ENCODE results near the gene TRIM26.

TRIM26 gene

DNA sequence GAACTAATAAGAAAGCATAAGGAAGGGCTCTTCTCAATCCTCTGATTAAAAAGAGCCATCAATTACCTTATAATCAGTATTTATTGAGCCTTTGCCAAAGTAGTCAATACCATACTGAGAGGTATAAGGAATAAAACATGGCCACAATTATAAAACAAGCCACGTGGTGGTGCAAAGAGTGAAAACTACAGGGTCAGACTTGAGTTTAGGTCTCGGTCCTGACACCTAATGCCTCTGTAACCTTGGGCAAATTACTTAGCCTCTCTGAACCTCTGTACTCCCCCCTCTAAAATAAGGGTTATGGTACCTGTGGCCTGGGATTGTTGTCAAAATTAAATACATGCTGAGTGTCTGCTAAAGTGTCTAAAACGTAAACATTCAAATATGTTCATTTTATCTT is 64.0 kb downstream of the TRIM26 start:
- no peak overlapping the region for H3K4ac ChIP-seq (ENCODE audit: low read depth, low read length)
- no peaks in the 10 kb centered on the region for H3K27me3 ChIP-seq (ENCODE audit: insufficient read depth, low read length)
- no peak overlapping the region for H3K4me2 ChIP-seq (ENCODE audit: low read length)
- no peak overlapping the region for H2BK120ac ChIP-seq (ENCODE audit: insufficient read depth, low read length, poor library complexity)
- DNase-seq, result no peak
- no peak overlapping the region for H3K23ac ChIP-seq (ENCODE audit: low read length)
- no peaks in the 10 kb centered on the region for H3K79me1 ChIP-seq (ENCODE audit: low read length)
- H2BK12ac ChIP-seq (ENCODE audit: low read length), result no peak overlapping the region
- no peak overlapping the region for H2AFZ ChIP-seq (ENCODE audit: insufficient read depth, low read length, poor library complexity)
- H4K12ac ChIP-seq (ENCODE audit: low read depth, low read length), result no peak overlapping the region
- no peak overlapping the region for H2AK5ac ChIP-seq (ENCODE audit: low read length)
- H3K27ac ChIP-seq (ENCODE audit: low read depth, low read length), result no peak overlapping the region
- H3K36me3 ChIP-seq (ENCODE audit: control insufficient read depth in 1 of 2, insufficient read depth in 2 of 2, low read length in 2 of 2), result no peaks in the 10 kb centered on the region
- H3K4me1 ChIP-seq (ENCODE audit: control insufficient read depth in 1 of 2, insufficient read depth in 2 of 2, low read length in 2 of 2), result no peaks in the 10 kb centered on the region
- no peaks in the 10 kb centered on the region for H3K9me3 ChIP-seq (ENCODE audit: insufficient read depth, low read depth, low read length)
- no peak overlapping the region for H3K9ac ChIP-seq (ENCODE audit: low read length)
- H3K14ac ChIP-seq (ENCODE audit: low read length), result no peak overlapping the region
- H4K8ac ChIP-seq (ENCODE audit: low read depth, low read length), result no peak overlapping the region
- no CpG with 5 or more reads among the region's 3 CpGs for WGBS (ENCODE audit: extremely low coverage, insufficient coverage, insufficient read length)
- H3K18ac ChIP-seq (ENCODE audit: low read length), result no peak overlapping the region
- H2BK5ac ChIP-seq (ENCODE audit: low read depth, low read length, poor library complexity), result no peak overlapping the region
- H3K4me3 ChIP-seq (ENCODE audit: low read depth, low read length), result no peak overlapping the region
- no peak overlapping the region for H4K91ac ChIP-seq (ENCODE audit: low read depth, low read length)
- H3K79me2 ChIP-seq (ENCODE audit: control insufficient read depth, insufficient read depth, low read length, poor library complexity), result no peaks in the 10 kb centered on the region

DNA sequence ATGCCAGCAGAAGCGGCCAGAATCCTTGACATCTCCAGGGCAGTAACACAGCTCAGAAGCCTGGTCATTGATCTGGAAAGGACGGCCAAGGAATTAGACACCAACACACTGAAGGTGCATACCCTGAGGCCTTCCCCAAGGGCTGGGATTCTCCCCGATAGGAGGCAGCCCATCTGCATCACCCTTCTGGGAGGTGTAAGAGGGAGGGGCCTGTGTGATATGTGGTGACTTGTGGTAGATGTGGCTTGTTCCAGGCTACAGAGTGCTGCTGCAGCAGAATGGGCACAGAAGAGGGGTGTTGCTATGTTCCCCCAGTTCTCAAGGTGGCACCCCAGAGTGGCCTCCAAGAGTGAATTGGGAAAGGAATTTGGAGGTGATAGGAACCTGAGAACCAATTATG is 66.1 kb downstream of the TRIM26 start:
- WGBS (ENCODE audit: extremely low coverage, insufficient coverage, insufficient read length), result no CpG with 5 or more reads among the region's 3 CpGs

DNA sequence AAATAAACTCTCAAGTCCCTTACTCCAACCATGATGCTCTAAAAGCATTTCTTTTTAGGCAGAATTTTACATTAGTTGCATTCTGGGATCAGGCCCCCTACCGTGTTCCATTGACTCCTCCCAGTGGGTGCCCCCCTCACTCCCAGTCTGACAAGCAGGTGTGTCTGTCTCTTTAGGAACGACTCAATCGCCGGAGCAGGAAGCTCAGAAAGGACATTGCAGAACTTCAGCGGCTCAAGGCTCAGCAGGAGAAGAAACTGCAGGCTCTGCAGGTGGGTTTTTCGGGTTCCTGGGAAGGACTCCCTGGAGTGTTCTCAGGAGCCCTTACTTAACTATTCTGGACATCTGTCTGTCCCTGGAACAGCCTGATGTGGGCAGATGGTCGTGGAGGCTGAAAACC is 67.4 kb downstream of the TRIM26 start:
- Histone ChIP-seq H3K9me3 (ENCODE audit: insufficient read depth, low read depth, low read length) (no peaks in the 10 kb centered on the region), H4K12ac (ENCODE audit: low read depth, low read length) (no peak overlapping the region), H3K4me2 (ENCODE audit: low read length) (no peak overlapping the region), H3K23ac (ENCODE audit: low read length) (no peak overlapping the region), H2AFZ (ENCODE audit: insufficient read depth, low read length, poor library complexity) (no peak overlapping the region), H3K4me3 (ENCODE audit: low read depth, low read length) (no peak overlapping the region), H3K36me3 (ENCODE audit: control insufficient read depth in 1 of 2, insufficient read depth in 2 of 2, low read length in 2 of 2) (no peaks in the 10 kb centered on the region), H3K4me1 (ENCODE audit: control insufficient read depth in 1 of 2, insufficient read depth in 2 of 2, low read length in 2 of 2) (no peaks in the 10 kb centered on the region), H2BK120ac (ENCODE audit: insufficient read depth, low read length, poor library complexity) (no peak overlapping the region), H3K79me1 (ENCODE audit: low read length) (no peaks in the 10 kb centered on the region), H3K4ac (ENCODE audit: low read depth, low read length) (no peak overlapping the region), H3K18ac (ENCODE audit: low read length) (no peak overlapping the region), H3K14ac (ENCODE audit: low read length) (no peak overlapping the region), H2BK12ac (ENCODE audit: low read length) (no peak overlapping the region), H2AK5ac (ENCODE audit: low read length) (no peak overlapping the region), H4K91ac (ENCODE audit: low read depth, low read length) (no peak overlapping the region), H3K9ac (ENCODE audit: low read length) (no peak overlapping the region), H3K27ac (ENCODE audit: low read depth, low read length) (no peak overlapping the region), H3K79me2 (ENCODE audit: control insufficient read depth, insufficient read depth, low read length, poor library complexity) (no peaks in the 10 kb centered on the region), H2BK5ac (ENCODE audit: low read depth, low read length, poor library complexity) (no peak overlapping the region), H4K8ac (ENCODE audit: low read depth, low read length) (no peak overlapping the region), H3K27me3 (ENCODE audit: insufficient read depth, low read length) (no peaks in the 10 kb centered on the region)
- no peak for DNase-seq
- no CpG with 5 or more reads among the region's 7 CpGs for WGBS (ENCODE audit: extremely low coverage, insufficient coverage, insufficient read length)

More for the DNA sequence above, 66.1 kb downstream of the TRIM26 start:
- H3K18ac ChIP-seq (ENCODE audit: low read length), result no peak overlapping the region
- no peaks in the 10 kb centered on the region for H3K27me3 ChIP-seq (ENCODE audit: insufficient read depth, low read length)
- no peak for DNase-seq
- H2BK5ac ChIP-seq (ENCODE audit: low read depth, low read length, poor library complexity), result no peak overlapping the region
- H3K27ac ChIP-seq (ENCODE audit: low read depth, low read length), result no peak overlapping the region
- H4K91ac ChIP-seq (ENCODE audit: low read depth, low read length), result no peak overlapping the region
- H3K4ac ChIP-seq (ENCODE audit: low read depth, low read length), result no peak overlapping the region
- H3K9ac ChIP-seq (ENCODE audit: low read length), result no peak overlapping the region
- H4K8ac ChIP-seq (ENCODE audit: low read depth, low read length), result no peak overlapping the region
- H2BK12ac ChIP-seq (ENCODE audit: low read length), result no peak overlapping the region
- H3K79me1 ChIP-seq (ENCODE audit: low read length), result no peaks in the 10 kb centered on the region
- H3K36me3 ChIP-seq (ENCODE audit: control insufficient read depth in 1 of 2, insufficient read depth in 2 of 2, low read length in 2 of 2), result no peaks in the 10 kb centered on the region
- no peaks in the 10 kb centered on the region for H3K4me1 ChIP-seq (ENCODE audit: control insufficient read depth in 1 of 2, insufficient read depth in 2 of 2, low read length in 2 of 2)
- no peak overlapping the region for H3K4me3 ChIP-seq (ENCODE audit: low read depth, low read length)
- no peak overlapping the region for H4K12ac ChIP-seq (ENCODE audit: low read depth, low read length)
- H3K14ac ChIP-seq (ENCODE audit: low read length), result no peak overlapping the region
- H3K4me2 ChIP-seq (ENCODE audit: low read length), result no peak overlapping the region
- no peak overlapping the region for H3K23ac ChIP-seq (ENCODE audit: low read length)
- H2AK5ac ChIP-seq (ENCODE audit: low read length), result no peak overlapping the region
- H3K9me3 ChIP-seq (ENCODE audit: insufficient read depth, low read depth, low read length), result no peaks in the 10 kb centered on the region
- H2AFZ ChIP-seq (ENCODE audit: insufficient read depth, low read length, poor library complexity), result no peak overlapping the region
- H2BK120ac ChIP-seq (ENCODE audit: insufficient read depth, low read length, poor library complexity), result no peak overlapping the region
- no peaks in the 10 kb centered on the region for H3K79me2 ChIP-seq (ENCODE audit: control insufficient read depth, insufficient read depth, low read length, poor library complexity)

DNA sequence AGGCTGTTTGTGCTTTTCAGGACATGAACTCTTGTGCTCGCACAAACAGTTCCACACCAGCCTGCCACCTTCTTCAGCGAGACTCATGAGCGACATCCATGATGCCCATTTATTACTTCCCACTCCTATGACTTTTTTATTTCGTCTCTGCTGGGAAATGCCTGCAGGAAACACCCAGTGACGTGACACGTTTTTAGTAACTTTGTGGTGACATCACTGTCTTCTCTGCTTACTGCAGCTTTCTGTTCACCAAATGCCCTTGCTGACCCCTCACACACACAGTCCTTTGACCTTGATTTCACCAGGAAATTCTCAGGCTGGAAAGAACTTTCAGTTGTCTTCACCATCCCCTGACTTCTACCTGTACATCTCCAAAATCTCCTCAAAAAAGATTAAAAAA is 68.4 kb downstream of the TRIM26 start:
- Histone ChIP-seq H3K4me1 (ENCODE audit: control insufficient read depth in 1 of 2, insufficient read depth in 2 of 2, low read length in 2 of 2) (no peaks in the 10 kb centered on the region), H2AFZ (ENCODE audit: insufficient read depth, low read length, poor library complexity) (no peak overlapping the region), H3K27ac (ENCODE audit: low read depth, low read length) (no peak overlapping the region), H4K91ac (ENCODE audit: low read depth, low read length) (no peak overlapping the region), H3K9ac (ENCODE audit: low read length) (no peak overlapping the region), H3K36me3 (ENCODE audit: control insufficient read depth in 1 of 2, insufficient read depth in 2 of 2, low read length in 2 of 2) (no peaks in the 10 kb centered on the region), H3K18ac (ENCODE audit: low read length) (no peak overlapping the region), H3K4me2 (ENCODE audit: low read length) (no peak overlapping the region), H2BK12ac (ENCODE audit: low read length) (no peak overlapping the region), H2AK5ac (ENCODE audit: low read length) (no peak overlapping the region), H3K14ac (ENCODE audit: low read length) (no peak overlapping the region), H3K79me2 (ENCODE audit: control insufficient read depth, insufficient read depth, low read length, poor library complexity) (no peaks in the 10 kb centered on the region), H2BK5ac (ENCODE audit: low read depth, low read length, poor library complexity) (no peak overlapping the region), H3K27me3 (ENCODE audit: insufficient read depth, low read length) (no peaks in the 10 kb centered on the region), H3K79me1 (ENCODE audit: low read length) (no peaks in the 10 kb centered on the region), H3K23ac (ENCODE audit: low read length) (no peak overlapping the region), H3K4ac (ENCODE audit: low read depth, low read length) (no peak overlapping the region), H3K9me3 (ENCODE audit: insufficient read depth, low read depth, low read length) (no peaks in the 10 kb centered on the region), H3K4me3 (ENCODE audit: low read depth, low read length) (no peak overlapping the region), H4K8ac (ENCODE audit: low read depth, low read length) (no peak overlapping the region), H2BK120ac (ENCODE audit: insufficient read depth, low read length, poor library complexity) (no peak overlapping the region), H4K12ac (ENCODE audit: low read depth, low read length) (no peak overlapping the region)
- no CpG with 5 or more reads among the region's 6 CpGs for WGBS (ENCODE audit: extremely low coverage, insufficient coverage, insufficient read length)
- no peak for DNase-seq
